GM18507 (cell line): ENCODE data around the gene C3orf49.
A peak's percentile ranks its signal among the peaks of the same experiment; 100 is the strongest.

Experiments
- DNase-seq: peaks from one replicate; pipeline ENCODE4 v3.0.0; 2011; ENCODE audit warnings: low read depth; ENCODE audit not compliant: insufficient read length; ENCODE audit errors: extremely low spot score
- FAIRE-seq: peaks from 2 replicates; lab custom pipeline; 2011; peaks lifted over from hg19 to GRCh38; lab: Jason Lieb, UNC

The C3orf49 gene

DNA sequence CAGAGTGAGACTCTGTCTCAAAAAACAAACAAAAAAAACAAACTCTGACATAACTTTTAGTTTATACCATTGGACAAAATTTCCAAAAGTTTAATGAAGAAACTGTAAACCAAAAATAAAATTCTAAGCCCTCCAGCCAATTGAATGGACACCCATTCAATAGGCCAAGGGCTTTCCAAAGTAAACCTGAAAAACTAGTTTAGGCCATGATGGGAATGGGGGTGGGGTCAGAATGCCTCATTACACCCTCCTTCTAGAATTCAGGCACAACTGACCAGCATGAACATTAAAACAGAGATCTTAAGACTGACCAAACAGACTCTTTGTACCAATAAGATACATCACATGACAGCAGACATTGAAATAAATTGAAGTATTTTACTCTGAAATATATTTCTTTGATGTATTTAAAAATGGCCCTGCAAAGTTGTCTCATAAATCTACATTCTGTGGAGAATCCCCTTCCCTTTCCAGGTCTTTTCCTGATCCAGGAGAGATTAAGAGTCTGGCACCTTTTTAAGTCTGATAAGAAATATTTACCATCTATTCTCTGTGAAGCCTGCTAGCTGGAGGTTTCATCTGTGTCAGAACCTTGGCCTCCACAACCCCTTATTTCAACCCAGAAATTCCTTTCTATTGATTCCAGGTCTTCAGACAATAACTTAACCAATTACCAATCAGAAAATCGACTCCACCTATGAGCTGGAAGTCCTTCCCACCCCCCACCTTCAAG is 28.8 kb downstream of the C3orf49 start:
- no peak for FAIRE-seq
- DNase-seq, result no peak

DNA sequence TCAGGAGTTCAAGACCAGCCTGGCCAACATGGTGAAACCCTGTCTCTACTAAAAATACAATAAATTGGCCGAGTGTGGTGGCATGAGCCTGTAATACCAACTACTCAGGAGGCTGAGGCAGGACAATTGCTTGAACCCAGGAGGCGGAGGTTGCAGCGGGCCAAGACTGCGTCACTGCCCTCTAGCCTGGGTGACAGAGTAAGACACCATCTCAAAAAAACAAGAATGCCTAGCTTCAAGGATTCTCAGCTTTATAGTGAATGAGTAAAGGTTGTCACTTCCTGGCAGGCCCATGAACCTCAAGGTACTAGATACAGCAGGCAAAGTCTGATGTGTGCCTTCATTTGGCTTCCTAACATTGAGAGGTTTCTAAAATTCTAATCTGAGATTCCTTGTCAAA is 30.1 kb downstream of the C3orf49 start:
- DNase-seq (no peak), FAIRE-seq (no peak)

- no peak for DNase-seq
- FAIRE-seq, result no peak
These were observed 32.2 kb downstream of the C3orf49 start for GRCh38 chr3:63851287-63851686.

- FAIRE-seq (no peak), DNase-seq (no peak)
These were observed 34.0 kb downstream of the C3orf49 start for GRCh38 chr3:63853106-63853505.

- FAIRE-seq (no peak), DNase-seq (no peak)
These were observed 36.3 kb downstream of the C3orf49 start for GRCh38 chr3:63855333-63855940.

- DNase-seq, result no peak
- FAIRE-seq, result no peak
These were observed 38.2 kb downstream of the C3orf49 start for GRCh38 chr3:63857311-63857710.

DNA sequence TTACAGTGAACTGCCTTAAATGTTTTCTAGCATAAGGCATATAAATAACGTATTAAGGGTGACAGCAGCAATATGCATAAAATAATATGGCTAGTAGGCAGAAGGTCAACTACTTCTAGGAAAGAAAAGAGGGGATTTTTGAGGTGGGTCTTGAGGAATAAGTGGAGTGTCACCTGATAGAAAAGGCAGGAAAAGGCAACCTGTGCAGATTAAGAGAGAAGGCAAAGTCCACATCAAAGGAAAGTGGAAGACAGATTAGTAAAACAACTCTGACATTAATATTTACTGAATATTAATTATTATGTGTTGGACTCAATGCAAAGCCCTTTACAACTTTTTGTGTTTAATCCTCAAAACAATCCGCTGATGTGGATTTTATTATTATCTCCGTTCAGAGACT is 41.7 kb downstream of the C3orf49 start:
- FAIRE-seq (no peak), DNase-seq (no peak)

- FAIRE-seq, result no peak
- no peak for DNase-seq
These were observed 42.2 kb downstream of the C3orf49 start for GRCh38 chr3:63861306-63861705.

- DNase-seq (no peak), FAIRE-seq (peak; percentile 46)
These were observed 43.7 kb downstream of the C3orf49 start for GRCh38 chr3:63862804-63863149.

GRCh38 chr3:63863150-63864007 is 44.3 kb downstream of the C3orf49 start, which contains the start of the genes ATXN7 and THOC7:
ATXN7 (plus strand) TSS chr3:63863867; CDS start chr3:63912599, 48,732 bp downstream.
THOC7 (minus strand) TSS chr3:63863805; CDS start chr3:63863790, 15 bp downstream.
- peak; percentile 52 for DNase-seq
- FAIRE-seq, result no peak

- DNase-seq (peak; percentile 18), FAIRE-seq (peak; percentile 74)
These were observed 45.2 kb downstream of the C3orf49 start for GRCh38 chr3:63864008-63864964.

DNA sequence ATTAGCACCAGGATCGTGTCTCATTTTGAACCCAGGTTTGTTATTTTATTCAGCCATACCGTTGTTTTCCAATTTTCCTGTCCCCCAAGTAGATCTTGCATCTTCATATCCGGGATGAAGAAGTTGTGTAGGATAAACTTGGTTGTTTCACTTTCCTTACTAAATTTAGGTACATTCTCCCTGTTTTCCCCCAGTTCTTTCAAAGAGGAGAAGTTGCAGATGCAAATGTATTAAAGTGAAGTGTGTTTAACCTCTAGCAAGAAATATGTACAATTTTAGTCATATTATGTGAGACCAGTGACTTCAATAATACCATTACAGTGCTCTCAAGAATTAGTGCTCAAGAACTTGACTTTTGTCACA is 45.8 kb downstream of the C3orf49 start:
- FAIRE-seq (no peak), DNase-seq (no peak)

- no peak for FAIRE-seq
- no peak for DNase-seq
These were observed 48.1 kb downstream of the C3orf49 start for GRCh38 chr3:63867225-63867624.

- no peak for FAIRE-seq
- DNase-seq, result no peak
These were observed 51.0 kb downstream of the C3orf49 start for GRCh38 chr3:63869940-63870614.

DNA sequence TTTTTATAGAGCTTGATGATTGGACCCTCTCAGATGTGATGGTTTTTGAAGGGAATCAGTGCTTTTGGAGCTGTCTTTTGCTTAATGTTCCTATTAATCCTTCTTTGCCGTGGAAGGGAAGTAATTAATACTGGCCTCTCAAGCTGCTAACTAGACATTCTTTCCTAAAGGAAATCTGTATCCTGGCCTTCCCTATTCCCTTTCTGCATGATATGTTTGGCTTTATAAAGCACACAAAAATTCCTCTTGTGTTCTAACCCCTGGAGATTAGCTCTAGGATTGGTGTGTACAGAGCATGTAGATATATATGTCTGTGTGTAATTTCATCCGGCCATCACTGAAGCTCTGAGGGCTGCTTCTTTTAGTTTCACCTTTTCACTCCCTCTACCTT is 51.5 kb downstream of the C3orf49 start:
- DNase-seq, result no peak
- no peak for FAIRE-seq

GRCh38 chr3:63872135-63872924 is 53.2 kb downstream of the C3orf49 start:
- FAIRE-seq (no peak), DNase-seq (no peak)

- no peak for FAIRE-seq
- no peak for DNase-seq
These were observed 55.7 kb downstream of the C3orf49 start for GRCh38 chr3:63874769-63875168.

- FAIRE-seq (no peak), DNase-seq (no peak)
These were observed 56.4 kb downstream of the C3orf49 start for GRCh38 chr3:63875510-63875909.
